H1 (cell line): ENCODE results near the gene ASTN2. TPM values are rescaled to one million over a fixed set of nuclear protein-coding genes. Genes with fewer than 3 reads are reported as not detected.

ENCODE experiments used
- CTCF ChIA-PET: fragments of 300-600 bp; sonication (Branson Sonifier 250); formaldehyde crosslinking; loops from one replicate; lab custom pipeline; 2021; ENCODE audit not compliant: partially characterized antibody; lab: Charles Lee
- POLR2A ChIA-PET: fragments of 300-600 bp; sonication (Branson Sonifier 250); formaldehyde crosslinking; loops from one replicate; lab custom pipeline; 2021; ENCODE audit warnings: inconsistent platforms; ENCODE audit not compliant: partially characterized antibody; lab: Charles Lee
- DNase-seq, 2 experiments: peaks; one replicate each; pipeline versions ENCODE4 v3.0.0 to v3.0.0-alpha.2; 2010 to 2022; ENCODE audit warnings: low spot score in 2 of 2, low read depth in 1 of 2, mixed read lengths in 1 of 2
- FAIRE-seq: peaks from 2 replicates; lab custom pipeline; 2011; peaks lifted over from hg19 to GRCh38; lab: Jason Lieb, UNC
- H2AFZ ChIP-seq: 2 replicates; pipeline ENCODE4 v1.8.1; 2012; ENCODE audit warnings: low read length, inconsistent platforms
- H2AK5ac ChIP-seq: 2 replicates; pipeline ENCODE4 v1.6.1; 2013; ENCODE audit warnings: low read depth, low read length
- H2BK120ac ChIP-seq: replicated peaks from 2 replicates; pipeline ENCODE3; 2013; ENCODE audit warnings: low read depth, low read length, inconsistent platforms
- H2BK12ac ChIP-seq: 2 replicates; pipeline ENCODE4 v1.6.1; 2013; ENCODE audit warnings: low read depth, low read length
- H2BK15ac ChIP-seq: 2 replicates; pipeline ENCODE4 v1.6.1; 2013; ENCODE audit warnings: low read length
- H2BK20ac ChIP-seq: 2 replicates; pipeline ENCODE4 v1.6.1; 2013; ENCODE audit warnings: low read length
- H2BK5ac ChIP-seq: 2 replicates; pipeline ENCODE4 v1.6.1; 2013; ENCODE audit warnings: low read depth, low read length
- H3K14ac ChIP-seq: 2 replicates; pipeline ENCODE4 v1.6.1; 2013; ENCODE audit warnings: inconsistent platforms; ENCODE audit not compliant: insufficient read length
- H3K18ac ChIP-seq: 2 replicates; pipeline ENCODE4 v1.6.1; 2013; ENCODE audit warnings: low read length; ENCODE audit errors: extremely low read depth
- H3K23ac ChIP-seq: 2 replicates; pipeline ENCODE4 v1.6.1; 2013; ENCODE audit warnings: inconsistent platforms; ENCODE audit not compliant: insufficient read length
- H3K23me2 ChIP-seq: 2 replicates; pipeline ENCODE4 v1.6.1; 2013; ENCODE audit warnings: low read depth, low read length
- H3K27ac ChIP-seq: 2 replicates; pipeline ENCODE4 v1.6.1; 2011; ENCODE audit warnings: low read depth, low read length, inconsistent platforms
- H3K27me3 ChIP-seq, 4 experiments: replicated peaks in 1 of 4; 1 replicate in 1 of 4; 2 replicates in 3 of 4; pipeline versions ENCODE4 v1.6.1 to v1.8.1; 2011 to 2013; ENCODE audit warnings: low read length in 3 of 4, mild to moderate bottlenecking in 3 of 4, inconsistent platforms in 2 of 4, mixed read lengths in 2 of 4, moderate library complexity in 1 of 4; ENCODE audit not compliant: control insufficient read depth in 3 of 4, insufficient read depth in 3 of 4; ENCODE audit errors: extremely low read depth in 1 of 4
- H3K36me3 ChIP-seq, 4 experiments: 2 replicates each; pipeline versions ENCODE4 v1.6.1 to v1.8.1; 2011 to 2013; ENCODE audit warnings: mild to moderate bottlenecking in 4 of 4, low read length in 3 of 4, moderate library complexity in 2 of 4, control low read depth in 1 of 4, inconsistent platforms in 1 of 4; ENCODE audit not compliant: insufficient read depth in 4 of 4, control insufficient read depth in 2 of 4
- H3K4ac ChIP-seq: replicated peaks from 2 replicates; pipeline ENCODE3; 2013; ENCODE audit warnings: low read length, low read depth, mixed read lengths, inconsistent platforms; ENCODE audit not compliant: insufficient read length
- H3K4me1 ChIP-seq, 4 experiments: replicated peaks in 1 of 4; 1 replicate in 1 of 4; 2 replicates in 3 of 4; pipeline versions ENCODE4 v1.6.1 to v1.8.1; 2011 to 2013; ENCODE audit warnings: low read length in 3 of 4, inconsistent platforms in 2 of 4, mixed read lengths in 1 of 4; ENCODE audit not compliant: insufficient read depth in 4 of 4, control insufficient read depth in 3 of 4
- H3K4me2 ChIP-seq, 2 experiments: 2 replicates each; pipeline versions ENCODE4 v1.6.1 to v1.8.1; 2011 to 2013; ENCODE audit warnings: low read depth in 2 of 2, low read length in 2 of 2, control low read depth in 1 of 2, inconsistent platforms in 1 of 2, mild to moderate bottlenecking in 1 of 2; ENCODE audit not compliant: insufficient read depth in 1 of 2
- H3K4me3 ChIP-seq, 4 experiments: fragments of 200-600, 300-600 bp in 1 of 4; sonication (generic), shearing (Covaris generic), sonication (Bioruptor Twin) in 1 of 4; 2 replicates each; pipeline versions ENCODE4 v1.5.1 to v1.8.1; 2011 to 2016; ENCODE audit warnings: low read length in 4 of 4, low read depth in 3 of 4, control low read depth in 2 of 4, inconsistent platforms in 2 of 4, mild to moderate bottlenecking in 2 of 4, mixed read lengths in 1 of 4, moderate library complexity in 1 of 4; ENCODE audit not compliant: insufficient read depth in 2 of 4; ENCODE audit errors: extremely low read depth in 1 of 4
- H3K56ac ChIP-seq: replicated peaks from 2 replicates; pipeline ENCODE3; 2013; ENCODE audit warnings: low read depth, mild to moderate bottlenecking, mixed read lengths, low read length, inconsistent platforms; ENCODE audit not compliant: insufficient read length
- H3K79me1 ChIP-seq: 2 replicates; pipeline ENCODE4 v1.6.1; 2013; ENCODE audit warnings: low read depth, low read length, control low read depth
- H3K79me2 ChIP-seq, 2 experiments: 2 replicates each; pipeline versions ENCODE4 v1.6.1 to v1.8.1; 2012 to 2013; ENCODE audit warnings: low read length in 2 of 2, mild to moderate bottlenecking in 2 of 2, inconsistent platforms in 1 of 2; ENCODE audit not compliant: insufficient read depth in 2 of 2, control insufficient read depth in 1 of 2
- H3K9ac ChIP-seq, 4 experiments: replicated peaks in 1 of 4; 1 replicate in 1 of 4; 2 replicates in 3 of 4; pipeline versions ENCODE4 v1.6.1 to v1.8.1; 2011 to 2013; ENCODE audit warnings: low read depth in 3 of 4, low read length in 3 of 4, control low read depth in 2 of 4, mild to moderate bottlenecking in 2 of 4, moderate library complexity in 2 of 4, inconsistent platforms in 1 of 4; ENCODE audit errors: extremely low read depth in 1 of 4
- H3K9me3 ChIP-seq, 2 experiments: 2 replicates each; pipeline versions ENCODE4 v1.6.1 to v1.8.1; 2012 to 2013; ENCODE audit warnings: mild to moderate bottlenecking in 2 of 2, moderate library complexity in 2 of 2, control low read depth in 1 of 2, inconsistent platforms in 1 of 2, low read depth in 1 of 2, low read length in 1 of 2, mixed read lengths in 1 of 2; ENCODE audit not compliant: insufficient read depth in 2 of 2
- H4K20me1 ChIP-seq, 2 experiments: replicated peaks in 1 of 2; 2 replicates each; pipeline versions ENCODE3 to v1.8.1; 2011 to 2013; ENCODE audit warnings: inconsistent platforms in 2 of 2, low read length in 2 of 2, mild to moderate bottlenecking in 1 of 2; ENCODE audit not compliant: insufficient read depth in 2 of 2, control insufficient read depth in 1 of 2
- H4K5ac ChIP-seq: 2 replicates; pipeline ENCODE4 v1.6.1; 2013; ENCODE audit warnings: low read length, low read depth, mixed read lengths, inconsistent platforms; ENCODE audit not compliant: insufficient read length
- H4K8ac ChIP-seq: 2 replicates; pipeline ENCODE4 v1.8.0; 2013; ENCODE audit warnings: mild to moderate bottlenecking, moderate library complexity, low read length, inconsistent platforms; ENCODE audit not compliant: insufficient read depth; ENCODE audit errors: extremely low read depth
- H4K91ac ChIP-seq: replicated peaks from 2 replicates; pipeline ENCODE3; 2013; ENCODE audit warnings: low read length, mixed read lengths, inconsistent platforms; ENCODE audit not compliant: insufficient read length
- ASH2L ChIP-seq: fragments of 200-600, 300-600 bp; sonication (generic); IDR thresholded peaks from one replicate; pipeline ENCODE4 v1.7.1; 2017; ENCODE audit warnings: low read length
- BRCA1 ChIP-seq: IDR thresholded peaks from 2 replicates; pipeline ENCODE4 v1.6.1; 2012; ENCODE audit warnings: low read depth, low read length, improper control_type of control experiment
- CHD2 ChIP-seq: IDR thresholded peaks from 2 replicates; pipeline ENCODE4 v1.6.1; 2012; ENCODE audit warnings: low read length, improper control_type of control experiment
- GABPA ChIP-seq: IDR thresholded peaks from 2 replicates; pipeline ENCODE4 v1.6.1; 2011; ENCODE audit warnings: mild to moderate bottlenecking, low read length, moderate library complexity, borderline replicate concordance; ENCODE audit not compliant: insufficient read depth
- KDM1A ChIP-seq: fragments of 200-600, 300-600 bp; sonication (generic); IDR thresholded peaks from 2 replicates; pipeline ENCODE4 v1.7.1; 2016; ENCODE audit warnings: mild to moderate bottlenecking, low read length, borderline replicate concordance
- KDM4A ChIP-seq: IDR thresholded peaks from one replicate; pipeline ENCODE4 v1.7.1; 2012; ENCODE audit warnings: low read depth, mild to moderate bottlenecking, moderate library complexity, low read length, inconsistent platforms; ENCODE audit not compliant: severe bottlenecking
- NRF1 ChIP-seq: IDR thresholded peaks from 2 replicates; pipeline ENCODE4 v1.6.1; 2011; ENCODE audit warnings: mild to moderate bottlenecking, low read depth, low read length, improper control_type of control experiment
- RAD21 ChIP-seq, 2 experiments: IDR thresholded peaks in 1 of 2; conservative IDR thresholded peaks in 1 of 2; 2 replicates each; pipeline ENCODE4 v1.6.1; 2011; ENCODE audit warnings: low read depth in 2 of 2, low read length in 2 of 2, improper control_type of control experiment in 1 of 2, inconsistent platforms in 1 of 2, mild to moderate bottlenecking in 1 of 2, moderate library complexity in 1 of 2
- RBBP5 ChIP-seq: IDR thresholded peaks from 2 replicates; pipeline ENCODE4 v1.7.1; 2012; ENCODE audit warnings: low read depth, mild to moderate bottlenecking, inconsistent platforms, low read length, moderate library complexity, borderline replicate concordance
- SP4 ChIP-seq: IDR thresholded peaks from 2 replicates; pipeline ENCODE4 v1.6.1; 2012; ENCODE audit warnings: low read length, inconsistent platforms
- SUZ12 ChIP-seq: fragments of 200-600 bp; sonication (generic); IDR thresholded peaks from 2 replicates; pipeline ENCODE4 v1.6.1; 2012; ENCODE audit warnings: mild to moderate bottlenecking, inconsistent platforms, low read length, moderate library complexity, mixed read lengths
- TAF7 ChIP-seq: optimal IDR thresholded peaks from 2 replicates; pipeline ENCODE3; 2011; ENCODE audit warnings: low read depth, mild to moderate bottlenecking, inconsistent platforms, low read length, moderate library complexity, borderline replicate concordance
- USF2 ChIP-seq: IDR thresholded peaks from 2 replicates; pipeline ENCODE4 v1.6.1; 2011; ENCODE audit warnings: low read length, improper control_type of control experiment
- WGBS, 2 experiments: shearing (Covaris generic) in 1 of 2; methylation state at CpG; one replicate each; pipeline versions ENCODE4 v1.1.6 to v1.1.7; 2013 to 2015; ENCODE audit warnings: low lambda C conversion rate in 2 of 2, mixed read lengths in 2 of 2, inconsistent platforms in 1 of 2, low coverage in 1 of 2, missing lambda C conversion rate in 1 of 2; ENCODE audit not compliant: insufficient replicate concordance in 2 of 2, insufficient coverage in 1 of 2, insufficient read length in 1 of 2; ENCODE audit errors: extremely low coverage in 1 of 2, missing lambda C conversion rate in 1 of 2; 5-methylcytosine and 5-hydroxymethylcytosine counted together
- polyA plus RNA-seq, 7 experiments: library from polyadenylated mRNA; depleted of rRNA in 3 of 7; stranded (reverse) in 5 of 7; unstranded in 2 of 7; fragments of >200 nt in 5 of 7; fragments of 200-250 nt in 2 of 7; gene quantifications; 1 replicate in 5 of 7; 2 replicates in 1 of 7; 4 replicates in 1 of 7; pipeline versions ENCODE4 v1.2.1 to v1.2.3, GENCODE V29; 2011 to 2013; ENCODE audit warnings: missing spikeins in 2 of 7, mixed read lengths in 2 of 7
- total RNA-seq: library from RNA; stranded (reverse); fragmentation: NEBNext Ultra II Directional; extraction: Animal tissue kit (Norgen Biotek cat#: 25700); gene quantifications from 2 replicates; pipeline ENCODE4 v1.2.1, GENCODE V29; 2021

The ASTN2 gene
- total and polyA plus RNA-seq, 2 of the 8 experiments (the other 6 are each of a cell fraction or from before 2014, with no cell fraction given) = 8.2 to 13.7 TPM

- H3K4me2 ChIP-seq = no peak overlapping the region
- no peak overlapping the region for H4K8ac ChIP-seq
- H3K79me1 ChIP-seq = no peaks in the 10 kb centered on the region
- H3K27me3 ChIP-seq = no peaks in the 10 kb centered on the region
- no peak overlapping the region for H2BK20ac ChIP-seq
- no peak overlapping the region for H2AK5ac ChIP-seq
- no peak overlapping the region for H3K18ac ChIP-seq
- ChIA-PET CTCF (interaction anchor here (0.6 to 4.4 kb wide), 11 partner anchors 10 to 470 kb away, joined by 3 to 42 read pairs (median 4); no protein-coding TSS in a partner anchor), POLR2A (interaction anchor here (1.5 kb wide), 1 partner anchor 10 kb away, joined by 4 read pairs; no protein-coding TSS in a partner anchor)
- no peaks in the 10 kb centered on the region for H3K79me2 ChIP-seq
- H3K23me2 ChIP-seq = no peaks in the 10 kb centered on the region
- H2BK12ac ChIP-seq = no peak overlapping the region
- no peaks in the 10 kb centered on the region for H4K20me1 ChIP-seq
- no peak overlapping the region for H4K5ac ChIP-seq
- H3K4me1 ChIP-seq = peaks cover 4 to 12% (median 7%) of the 10 kb centered on the region in 4 experiments; a peak in 4 of 7 replicates
- H4K91ac ChIP-seq = no peak overlapping the region
- no peak overlapping the region for H3K27ac ChIP-seq
- no peak overlapping the region for H3K23ac ChIP-seq
- no peak overlapping the region for H3K4me3 ChIP-seq
- no peak overlapping the region for H2BK120ac ChIP-seq
- no peak for FAIRE-seq
- no peak overlapping the region for H2BK15ac ChIP-seq
- no peak overlapping the region for H3K56ac ChIP-seq
- H3K14ac ChIP-seq = no peak overlapping the region
- H3K9me3 ChIP-seq = no peaks in the 10 kb centered on the region
- DNase-seq = no peak
- H3K36me3 ChIP-seq = no peaks in the 10 kb centered on the region
- no peak overlapping the region for H3K4ac ChIP-seq
- 94% methylated on average over 1 of the region's 1 CpG; no CpG with 5 or more reads in 1 of the 2 experiments for WGBS, 2 experiments
- no peak overlapping the region for H2BK5ac ChIP-seq
- H3K9ac ChIP-seq = no peak overlapping the region
- H2AFZ ChIP-seq = no peak overlapping the region
- TF ChIP-seq RAD21 (IDR thresholded peaks at IDR 0.05 in 1 of 2, conservative IDR thresholded peaks at IDR 0.05 in 1 of 2; ENCODE audit: low read depth in 2 of 2, low read length in 2 of 2) (no peak; a peak in 1 of 4 replicates), KDM1A (no peak), SUZ12 (no peak), BRCA1 (no peak), USF2 (no peak), KDM4A (no peak), CHD2 (no peak), NRF1 (no peak), GABPA (no peak), SP4 (no peak), TAF7 (no peak), ASH2L (no peak), RBBP5 (no peak)
These were observed 38.9 kb downstream of the ASTN2 start for GRCh38 chr9:117375956-117376355.
